Measurements from ENCODE around the gene ESPN.
A peak's percentile ranks its signal among the peaks of the same experiment; 100 is the strongest.

DNA sequence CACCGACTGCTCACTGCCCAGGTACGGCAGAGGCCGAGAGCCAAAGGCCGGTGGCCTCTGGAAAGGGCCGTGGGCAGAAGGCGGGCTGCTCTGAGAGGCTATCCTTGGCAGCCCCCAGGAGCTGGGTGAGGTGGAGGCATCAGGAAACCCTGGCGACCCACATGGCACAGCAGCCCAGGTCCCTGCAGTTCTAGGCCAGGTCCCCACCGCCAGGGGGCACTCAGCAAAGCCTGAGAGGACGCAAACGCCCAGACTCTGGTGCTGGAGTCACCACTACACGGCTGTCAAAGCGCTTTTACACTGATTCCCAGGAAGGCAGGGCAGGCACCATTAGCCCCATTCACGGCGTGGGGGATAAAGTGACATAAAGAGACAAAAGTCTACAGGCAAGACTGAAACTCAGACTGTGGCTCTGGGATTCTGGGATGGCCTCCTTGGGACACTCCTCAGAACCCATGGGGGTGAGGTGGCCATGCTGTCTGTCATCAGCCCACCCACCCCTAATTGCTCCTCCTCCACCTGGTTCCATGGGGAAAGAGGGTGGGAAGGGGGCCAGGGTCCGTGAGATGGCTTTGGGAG is 61.9 kb downstream of the ESPN start:
- TF ChIP-seq, protein P1, sequence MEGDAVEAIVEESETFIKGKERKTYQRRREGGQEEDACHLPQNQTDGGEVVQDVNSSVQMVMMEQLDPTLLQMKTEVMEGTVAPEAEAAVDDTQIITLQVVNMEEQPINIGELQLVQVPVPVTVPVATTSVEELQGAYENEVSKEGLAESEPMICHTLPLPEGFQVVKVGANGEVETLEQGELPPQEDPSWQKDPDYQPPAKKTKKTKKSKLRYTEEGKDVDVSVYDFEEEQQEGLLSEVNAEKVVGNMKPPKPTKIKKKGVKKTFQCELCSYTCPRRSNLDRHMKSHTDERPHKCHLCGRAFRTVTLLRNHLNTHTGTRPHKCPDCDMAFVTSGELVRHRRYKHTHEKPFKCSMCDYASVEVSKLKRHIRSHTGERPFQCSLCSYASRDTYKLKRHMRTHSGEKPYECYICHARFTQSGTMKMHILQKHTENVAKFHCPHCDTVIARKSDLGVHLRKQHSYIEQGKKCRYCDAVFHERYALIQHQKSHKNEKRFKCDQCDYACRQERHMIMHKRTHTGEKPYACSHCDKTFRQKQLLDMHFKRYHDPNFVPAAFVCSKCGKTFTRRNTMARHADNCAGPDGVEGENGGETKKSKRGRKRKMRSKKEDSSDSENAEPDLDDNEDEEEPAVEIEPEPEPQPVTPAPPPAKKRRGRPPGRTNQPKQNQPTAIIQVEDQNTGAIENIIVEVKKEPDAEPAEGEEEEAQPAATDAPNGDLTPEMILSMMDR (IDR thresholded peaks at IDR 0.05; ENCODE audit: borderline replicate concordance, extremely low read depth, low read length, poor library complexity, severe bottlenecking) = peak; percentile 93
- TF ChIP-seq EZH2 (IDR thresholded peaks at IDR 0.05; ENCODE audit: borderline replicate concordance, low read depth, low read length, severe bottlenecking) = no peak
